GM19395 (cell line): ENCODE measurements around the gene DRAM1.
A peak's percentile ranks its signal among the peaks of the same experiment; 100 is the strongest.
"Not testable (repeated sequence)": the region's sequence is repeated elsewhere in the genome, so short reads cannot be mapped to it uniquely, and the experiment has no call there.

Experiments used
- ATAC-seq: cut with Tn5 transposase; IDR thresholded peaks from one replicate; pipeline ENCODE4 v1.9.1; 2021; ENCODE audit warnings: mild to moderate bottlenecking, moderate library complexity; ENCODE audit not compliant: unreplicated experiment

DRAM1 gene

DNA sequence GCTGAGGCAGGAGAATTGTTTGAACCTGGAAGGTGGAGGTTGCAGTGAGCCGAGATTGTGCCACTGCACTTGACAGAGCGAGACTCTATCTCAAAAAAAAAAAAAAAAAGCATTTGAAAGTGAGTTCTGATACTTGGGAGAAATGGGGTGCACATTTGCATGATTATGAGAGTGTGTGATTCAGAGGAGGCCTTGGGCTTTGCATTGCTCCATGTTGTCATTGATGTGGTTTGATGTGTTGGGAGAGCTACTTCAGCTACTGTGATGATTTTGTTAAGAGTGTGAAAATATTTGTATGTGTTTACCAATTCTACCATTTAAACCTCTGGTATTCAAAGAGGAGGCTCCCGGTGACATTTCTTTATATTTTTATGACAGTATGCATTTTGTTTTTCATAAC is 24.4 kb downstream of the DRAM1 start:
- no peak for ATAC-seq

- ATAC-seq = no peak
These were observed 25.3 kb downstream of the DRAM1 start for GRCh38 chr12:101902641-101903040.

DNA sequence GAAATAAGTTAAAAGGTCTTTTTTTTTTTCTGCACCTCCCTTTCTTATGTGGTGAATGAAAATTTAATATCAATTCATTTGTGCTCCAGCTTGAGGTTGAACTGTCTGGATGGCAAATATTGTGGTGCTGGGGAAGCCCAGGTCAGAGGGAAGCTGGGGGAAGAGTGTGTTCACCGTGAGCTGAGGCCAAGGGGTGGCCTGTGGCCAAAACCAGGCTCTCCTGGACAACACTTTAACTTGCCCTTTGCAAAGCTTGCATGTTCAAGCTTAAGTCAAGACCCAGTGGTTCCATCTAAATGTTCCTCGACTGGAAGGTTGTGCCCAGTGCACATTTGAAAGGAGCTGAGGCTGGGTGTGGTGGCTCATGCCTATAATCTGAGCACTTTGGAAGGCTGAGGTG is 28.8 kb downstream of the DRAM1 start:
- ATAC-seq = no peak

GRCh38 chr12:101908395-101908794 is 31.0 kb downstream of the DRAM1 start:
- ATAC-seq = no peak

DNA sequence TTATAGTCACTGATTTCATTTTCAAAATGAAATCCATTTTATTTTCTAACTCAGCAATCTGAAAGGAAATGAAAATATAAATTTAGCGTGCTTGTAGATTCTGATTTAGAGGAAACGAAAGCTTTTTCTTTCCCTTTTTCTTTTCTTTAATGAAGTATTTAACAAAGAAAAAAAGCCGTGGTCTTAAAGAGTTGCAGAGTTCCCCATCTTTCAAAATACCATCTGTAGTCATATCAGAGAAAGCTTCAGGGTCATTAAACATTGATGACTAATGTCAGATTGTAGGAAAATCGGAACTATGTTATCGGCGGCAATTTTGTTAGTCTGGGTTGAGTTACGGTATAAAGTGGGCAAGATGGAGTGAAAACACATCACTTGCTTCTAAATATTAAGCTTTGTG is 32.3 kb downstream of the DRAM1 start:
- peak; percentile 59 for ATAC-seq

- ATAC-seq = no peak
These were observed 38.5 kb downstream of the DRAM1 start for GRCh38 chr12:101915841-101916240.

DNA sequence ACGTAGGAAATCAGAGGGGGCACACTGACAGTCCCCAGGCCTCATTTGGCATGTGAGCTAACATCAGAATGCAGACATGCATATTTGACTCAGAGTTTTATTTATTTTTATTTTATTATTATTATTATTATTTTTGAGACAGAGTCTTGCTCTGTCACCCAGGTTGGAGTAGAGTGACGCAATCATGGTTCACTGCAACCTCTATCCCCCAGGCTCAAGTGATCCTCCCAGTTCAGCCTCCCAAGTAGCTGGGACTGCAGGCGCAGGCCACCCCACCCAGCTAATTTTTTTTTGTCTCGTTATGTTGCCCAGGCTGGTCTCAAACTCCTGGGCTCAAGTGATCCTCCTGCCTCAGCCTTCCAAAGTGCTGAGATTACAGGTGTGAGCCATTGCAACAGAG is 41.4 kb downstream of the DRAM1 start:
- not testable (repeated sequence) for ATAC-seq

DNA sequence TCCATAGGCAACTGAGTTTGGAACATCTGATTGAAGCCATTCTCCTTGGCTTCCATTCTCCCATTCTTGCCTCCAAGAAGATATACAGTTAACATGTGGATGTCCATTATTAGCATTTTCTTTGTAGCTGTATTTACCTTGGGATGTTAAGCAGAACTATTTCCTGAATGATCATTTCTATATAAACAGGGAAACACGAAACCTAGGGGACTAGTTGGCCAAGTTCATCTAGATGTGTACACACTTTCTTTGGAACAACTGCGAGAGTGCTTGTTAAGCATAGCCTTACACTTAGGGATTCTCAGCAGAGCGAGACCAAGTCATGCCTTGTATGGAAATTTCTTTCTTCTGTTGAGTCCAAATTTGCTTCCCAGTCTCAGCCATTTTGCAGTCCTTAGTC is 42.1 kb downstream of the DRAM1 start:
- ATAC-seq = no peak

DNA sequence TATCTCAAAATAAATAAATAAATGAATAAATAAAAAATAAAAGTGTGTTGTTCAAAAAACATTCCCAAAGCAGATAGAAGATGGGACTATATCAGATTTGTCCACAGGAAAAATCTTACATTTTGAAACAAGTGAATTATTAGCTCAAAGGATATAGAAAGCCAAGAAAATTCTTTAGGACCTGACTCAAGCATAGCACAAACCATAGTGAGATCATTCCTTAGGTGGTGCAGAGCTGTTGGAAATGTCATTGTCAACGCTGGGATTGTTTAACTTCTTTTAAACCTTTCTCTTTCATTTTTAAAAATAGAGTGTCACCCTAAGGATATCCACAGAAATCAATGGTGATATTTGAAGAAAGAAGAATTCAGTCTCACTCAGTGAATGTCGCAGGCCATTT is 43.5 kb downstream of the DRAM1 start:
- ATAC-seq = no peak

DNA sequence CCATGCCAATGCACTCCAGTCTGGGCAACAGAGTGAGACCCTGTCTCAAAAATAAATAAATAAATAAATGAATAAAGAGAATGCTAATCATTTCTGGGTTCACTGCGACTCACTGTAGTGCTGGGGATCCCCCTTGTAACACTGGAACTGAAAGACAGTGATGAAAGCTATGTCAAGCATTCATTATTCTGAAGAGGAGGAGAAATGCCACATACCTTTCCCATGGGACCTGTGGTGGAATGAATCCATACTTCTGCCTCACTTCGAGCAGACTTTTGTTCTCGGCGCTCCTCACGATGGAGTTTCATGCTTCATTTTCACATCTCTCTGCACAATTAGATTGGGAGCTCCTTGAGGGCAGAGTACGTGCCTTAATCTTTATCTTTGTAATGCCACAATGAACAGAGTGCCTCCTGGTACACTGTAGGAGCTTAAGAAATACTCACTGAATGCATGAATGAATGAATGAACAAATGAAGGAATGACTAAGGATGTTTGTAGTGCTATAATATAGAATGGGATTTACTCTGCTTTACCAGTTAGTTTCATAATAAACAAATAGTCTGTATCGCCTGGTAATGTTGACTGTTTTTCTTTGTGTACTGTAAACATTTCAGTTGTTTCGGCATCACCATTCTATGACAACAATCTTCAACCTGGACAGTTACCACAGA is 45.8 kb downstream of the DRAM1 start:
- ATAC-seq = no peak

DNA sequence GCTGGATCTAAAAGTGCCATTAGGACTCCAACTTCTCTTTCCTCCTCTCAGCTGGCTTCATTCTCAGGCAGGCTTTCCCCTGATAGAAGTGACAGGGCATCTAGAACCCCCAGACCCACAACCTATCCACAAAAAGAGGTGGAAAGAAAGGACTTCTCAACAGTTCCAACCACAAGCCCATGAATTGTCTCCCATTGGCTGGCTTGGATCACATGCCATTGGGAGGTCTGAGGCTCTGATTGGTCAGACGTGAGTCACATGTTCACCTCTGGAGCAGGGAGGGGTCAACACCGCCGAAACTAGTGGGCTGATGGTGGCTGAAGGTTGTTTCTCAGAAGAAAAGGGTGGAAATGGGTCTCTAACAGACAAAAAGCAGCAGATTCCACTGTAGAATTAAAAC is 47.2 kb downstream of the DRAM1 start:
- no peak for ATAC-seq

DNA sequence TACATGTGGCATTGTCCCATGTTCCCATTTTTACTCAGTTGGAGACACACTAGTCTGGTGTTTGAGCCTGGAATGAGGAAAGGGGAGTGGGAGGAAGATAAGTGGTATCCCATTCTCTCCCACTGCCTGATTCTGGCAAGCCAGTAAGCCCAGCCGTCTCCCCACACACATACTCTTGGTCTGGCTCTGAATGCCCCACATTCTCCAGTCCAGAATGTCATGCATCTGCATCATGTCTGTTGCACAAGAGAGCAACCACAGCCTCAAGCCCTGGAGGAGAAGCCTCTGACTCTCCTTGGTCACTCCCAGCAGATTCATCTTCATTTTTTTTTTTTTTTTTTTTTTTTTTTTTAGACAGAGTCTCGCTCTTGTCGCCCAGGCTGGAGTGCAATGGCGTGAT is 48.0 kb downstream of the DRAM1 start:
- no peak for ATAC-seq

- ATAC-seq = no peak
These were observed 48.6 kb downstream of the DRAM1 start for GRCh38 chr12:101925935-101926334.

DNA sequence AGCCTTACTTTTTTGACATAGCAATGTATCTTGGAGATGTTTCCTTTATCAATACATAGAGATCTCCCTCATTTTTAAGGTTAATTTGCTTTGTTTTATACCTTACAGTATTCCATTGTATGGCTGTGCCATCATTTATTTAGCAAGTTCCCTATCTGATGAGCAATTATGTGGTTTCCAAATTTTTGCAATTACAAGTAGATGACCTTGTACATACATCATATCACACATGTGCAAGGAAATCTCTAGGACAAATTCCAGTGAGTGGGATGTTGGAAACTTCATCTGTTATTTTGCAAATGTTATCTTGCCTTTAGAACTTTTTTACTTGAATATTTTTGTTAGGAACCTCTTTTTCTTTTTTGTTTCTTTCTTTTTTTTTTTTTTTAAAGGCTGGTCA is 49.7 kb downstream of the DRAM1 start:
- ATAC-seq = no peak

- no peak for ATAC-seq
These were observed 50.6 kb downstream of the DRAM1 start for GRCh38 chr12:101927999-101928398.

- no peak for ATAC-seq
These were observed 51.2 kb downstream of the DRAM1 start for GRCh38 chr12:101928556-101928955.

GRCh38 chr12:101929365-101930041 is 52.1 kb downstream of the DRAM1 start:
- peak; percentile 55 for ATAC-seq

DNA sequence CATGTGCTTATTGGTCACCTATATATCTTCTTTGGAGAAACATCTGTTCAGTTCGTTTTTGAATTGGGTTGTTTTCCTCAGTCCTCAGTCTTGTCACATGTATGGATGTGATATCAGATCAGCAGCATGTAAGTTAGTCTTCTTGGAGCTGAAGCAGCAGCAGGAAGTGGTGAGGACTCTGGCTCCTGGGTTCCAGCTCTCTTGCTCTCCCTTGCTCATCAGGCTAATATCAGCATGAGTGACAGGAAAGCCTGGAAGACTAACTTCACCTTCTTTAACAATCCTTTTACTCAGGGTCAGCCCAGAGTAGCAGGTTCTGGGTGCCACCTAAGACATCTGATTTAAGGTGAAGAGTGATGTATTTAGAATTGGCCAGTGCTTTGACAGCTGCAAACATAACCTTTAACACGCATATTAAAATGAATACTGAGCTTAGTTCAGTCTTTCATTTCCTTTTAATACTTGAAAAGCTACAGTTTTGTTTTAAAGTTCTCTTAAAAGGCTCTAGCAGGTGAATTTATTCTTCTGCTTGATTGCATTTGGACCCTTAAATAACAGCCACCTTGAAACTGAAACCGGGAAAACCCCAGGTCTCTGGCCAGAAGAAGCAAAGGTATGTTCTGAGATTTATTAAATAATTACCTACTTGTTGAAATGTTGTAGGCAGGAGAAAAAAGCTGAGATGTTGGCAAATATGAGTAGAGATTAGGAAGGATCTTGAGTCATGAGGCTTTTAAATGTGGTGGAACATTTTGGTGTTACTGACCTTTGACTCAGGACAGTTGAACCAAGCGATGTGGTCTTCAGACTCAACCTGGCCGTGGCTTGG is 54.3 kb downstream of the DRAM1 start:
- peak; percentile 31 for ATAC-seq

DNA sequence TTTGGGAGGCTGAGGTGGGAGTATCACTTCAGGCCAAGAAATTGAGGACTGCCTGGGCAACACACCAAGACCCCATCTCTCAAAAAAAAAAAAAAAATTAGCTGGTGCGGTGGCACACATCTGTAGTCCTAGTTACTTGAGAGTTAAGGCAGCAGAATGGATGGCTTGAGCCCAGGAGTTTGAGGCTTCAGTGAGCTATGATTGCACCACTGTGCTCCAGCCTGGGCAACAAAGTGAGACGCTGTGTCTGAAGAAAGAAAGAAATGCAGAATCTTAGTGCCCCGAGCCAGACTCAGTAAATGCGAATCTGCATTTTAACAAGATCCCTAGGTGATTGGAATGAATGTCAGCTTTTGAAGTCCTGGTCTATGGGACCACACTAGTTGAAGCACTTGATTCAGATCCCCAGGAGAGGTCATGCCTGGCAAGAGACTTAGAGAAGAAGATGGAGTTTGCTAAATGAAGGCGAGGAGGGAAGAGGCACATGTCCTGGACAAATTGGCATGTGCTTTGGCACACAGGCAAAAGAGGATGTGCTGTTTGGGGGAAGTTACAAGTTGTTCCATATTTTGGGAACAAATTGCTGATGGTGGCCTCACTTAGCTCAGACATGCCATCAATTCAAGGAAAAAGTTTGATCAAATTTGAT is 56.6 kb downstream of the DRAM1 start:
- no peak for ATAC-seq

DNA sequence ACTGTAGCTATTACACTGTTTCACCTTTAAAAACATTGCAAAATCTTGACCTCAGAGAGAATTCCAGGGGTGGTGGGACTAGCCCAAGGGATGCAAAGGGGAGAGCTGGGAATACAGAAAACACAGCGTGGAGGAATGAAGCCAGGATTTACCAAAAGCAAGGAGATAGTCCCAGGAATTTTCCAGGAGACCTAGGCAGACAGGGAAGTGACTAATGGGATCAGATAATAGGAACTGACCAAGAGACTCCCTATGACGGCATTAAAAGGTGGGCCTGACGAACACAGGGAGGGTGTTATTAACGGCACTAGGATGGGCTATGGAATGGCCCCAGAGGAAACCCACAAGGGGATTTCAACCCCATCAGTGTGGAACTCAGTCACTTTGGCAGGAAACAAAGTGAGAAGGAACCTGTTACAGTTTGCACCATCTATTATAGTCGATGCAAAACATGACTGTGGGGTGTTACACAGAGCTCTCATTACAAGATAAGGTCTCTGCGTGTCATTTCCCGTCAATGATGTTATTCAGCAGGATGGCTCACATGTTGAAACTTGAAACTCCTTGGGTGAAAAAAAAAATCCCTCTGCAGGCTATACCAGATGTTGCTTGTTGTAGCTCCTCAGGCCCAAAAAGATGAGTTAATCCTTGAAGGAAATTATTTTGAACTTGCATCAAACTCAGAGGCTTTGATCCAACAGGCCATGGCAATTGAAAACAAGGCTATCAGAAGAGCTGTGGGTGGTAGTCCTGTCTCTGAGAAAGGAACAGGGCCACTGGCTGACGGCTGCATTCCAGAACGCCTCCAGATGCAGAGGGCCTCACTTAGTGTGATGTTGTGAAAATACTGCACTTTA is 58.7 kb downstream of the DRAM1 start:
- peak; percentile 83 for ATAC-seq
